DND-41 (cell line): Measurements from ENCODE around the gene UEVLD.

Experiments used
- CTCF ChIP-seq: IDR thresholded peaks from 2 replicates; pipeline ENCODE4 v1.5.1; 2012; ENCODE audit warnings: borderline replicate concordance, low read length, moderate library complexity, mild to moderate bottlenecking; ENCODE audit not compliant: poor library complexity, severe bottlenecking; ENCODE audit errors: extremely low read depth
- EZH2 ChIP-seq: IDR thresholded peaks from 3 replicates; pipeline ENCODE4 v1.6.1; 2012; ENCODE audit warnings: borderline replicate concordance, low read depth, mild to moderate bottlenecking, moderate library complexity, low read length, inconsistent platforms; ENCODE audit not compliant: severe bottlenecking

GRCh38 chr11:18594999-18595749 lies 6.6 kb upstream of the UEVLD start:
- TF ChIP-seq CTCF (no peak), EZH2 (no peak)
